ENCODE measurements around the gene ARFGAP2. TPM values are rescaled to one million over a fixed set of nuclear protein-coding genes. Genes with fewer than 3 reads are reported as not detected.

Gene ARFGAP2
- polyA plus RNA-seq, 1 experiment = 58.1 TPM

DNA sequence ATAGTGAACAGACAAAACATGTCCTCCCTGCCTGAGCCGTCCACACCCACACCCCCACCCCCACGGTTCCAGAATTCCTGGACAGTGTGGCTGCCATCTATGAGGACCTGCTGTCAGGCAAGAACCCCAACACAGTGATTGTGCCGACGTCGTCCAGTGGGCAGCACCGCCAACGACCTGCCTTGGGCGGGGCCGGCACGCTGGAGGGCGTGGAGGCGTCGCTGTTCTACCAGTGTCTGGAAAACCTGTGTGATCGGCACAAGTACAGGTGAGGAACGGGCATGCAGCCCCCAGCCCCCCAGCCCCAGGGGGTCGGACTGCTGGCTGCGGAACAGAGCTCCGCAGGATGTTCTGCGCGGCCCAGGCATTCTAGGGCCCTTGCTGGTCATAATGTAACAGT, 19.7 kb downstream of the ARFGAP2 start:
- ChIA-PET POLR2A (no interaction called here), CTCF (interaction anchor here (0.6 kb wide), 1 partner anchor 269 kb away, joined by 3 read pairs; no protein-coding TSS in a partner anchor)
- Histone ChIP-seq H3K4me3 (ENCODE audit: low read depth, low read length) (no peak overlapping the region), H3K36me3 (ENCODE audit: control insufficient read depth, insufficient read depth, low read length) (no peaks in the 10 kb centered on the region; the same call in none of the 2 replicates), H3K27me3 (ENCODE audit: control insufficient read depth, insufficient read depth, low read length) (no peaks in the 10 kb centered on the region)
- DNase-seq (ENCODE audit: low read depth) = no peak
- TF ChIP-seq, protein P1, sequence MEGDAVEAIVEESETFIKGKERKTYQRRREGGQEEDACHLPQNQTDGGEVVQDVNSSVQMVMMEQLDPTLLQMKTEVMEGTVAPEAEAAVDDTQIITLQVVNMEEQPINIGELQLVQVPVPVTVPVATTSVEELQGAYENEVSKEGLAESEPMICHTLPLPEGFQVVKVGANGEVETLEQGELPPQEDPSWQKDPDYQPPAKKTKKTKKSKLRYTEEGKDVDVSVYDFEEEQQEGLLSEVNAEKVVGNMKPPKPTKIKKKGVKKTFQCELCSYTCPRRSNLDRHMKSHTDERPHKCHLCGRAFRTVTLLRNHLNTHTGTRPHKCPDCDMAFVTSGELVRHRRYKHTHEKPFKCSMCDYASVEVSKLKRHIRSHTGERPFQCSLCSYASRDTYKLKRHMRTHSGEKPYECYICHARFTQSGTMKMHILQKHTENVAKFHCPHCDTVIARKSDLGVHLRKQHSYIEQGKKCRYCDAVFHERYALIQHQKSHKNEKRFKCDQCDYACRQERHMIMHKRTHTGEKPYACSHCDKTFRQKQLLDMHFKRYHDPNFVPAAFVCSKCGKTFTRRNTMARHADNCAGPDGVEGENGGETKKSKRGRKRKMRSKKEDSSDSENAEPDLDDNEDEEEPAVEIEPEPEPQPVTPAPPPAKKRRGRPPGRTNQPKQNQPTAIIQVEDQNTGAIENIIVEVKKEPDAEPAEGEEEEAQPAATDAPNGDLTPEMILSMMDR (IDR thresholded peaks at IDR 0.05; ENCODE audit: insufficient read depth, low read depth, low read length) = no peak

DNA sequence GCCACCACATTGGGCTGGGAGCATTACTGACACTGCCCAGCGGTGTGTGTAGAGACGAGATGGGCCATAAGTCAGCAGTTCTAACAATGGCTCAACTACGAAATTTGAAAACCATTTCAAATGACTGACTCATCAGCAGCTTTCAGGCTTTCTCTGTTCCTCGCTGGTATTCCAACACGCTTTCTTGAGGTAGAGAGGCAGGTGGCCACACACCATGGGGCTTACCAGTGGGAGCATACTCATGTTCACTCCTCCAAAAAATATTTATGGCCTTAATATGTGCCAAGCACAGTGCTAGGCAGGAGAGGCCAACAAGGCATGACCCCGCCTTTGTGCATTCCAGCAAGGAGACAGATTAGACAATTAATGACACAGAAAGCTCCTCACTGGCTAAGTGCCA, 20.3 kb downstream of the ARFGAP2 start:
- POLR2A ChIA-PET = no interaction called here
- H3K36me3 ChIP-seq (ENCODE audit: control insufficient read depth, insufficient read depth, low read length) = no peaks in the 10 kb centered on the region; the same call in none of the 2 replicates

DNA sequence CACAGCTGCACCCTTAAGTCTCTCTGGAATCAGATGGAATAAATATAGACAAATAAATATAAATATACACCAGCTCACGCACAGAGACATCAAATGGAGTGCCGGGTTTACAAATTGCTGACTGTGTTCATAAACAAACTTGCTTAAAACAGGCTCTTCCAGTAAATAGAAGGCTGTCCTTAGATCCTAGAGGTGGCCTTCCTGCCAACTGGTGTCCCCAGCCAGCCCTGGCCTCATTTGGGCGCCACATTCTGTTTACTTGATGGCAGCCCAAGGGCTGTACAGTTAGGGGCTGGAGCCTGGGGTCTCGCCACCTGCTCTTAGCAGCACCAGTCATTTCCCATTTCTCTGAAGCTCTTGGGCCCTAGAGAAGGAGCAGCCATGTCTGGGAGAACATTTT, 20.8 kb downstream of the ARFGAP2 start:
- TF ChIP-seq, protein P1 (IDR thresholded peaks at IDR 0.05; ENCODE audit: insufficient read depth, low read depth, low read length) = no peak
- CTCF ChIA-PET = interaction anchor here (0.9 to 3.9 kb wide), 6 partner anchors 7 to 269 kb away, joined by 3 to 24 read pairs (median 6); no protein-coding TSS in a partner anchor
- no peaks in the 10 kb centered on the region for H3K27me3 ChIP-seq (ENCODE audit: control insufficient read depth, insufficient read depth, low read length)
- POLR2A ChIA-PET = no interaction called here
- H3K4me3 ChIP-seq (ENCODE audit: low read depth, low read length) = no peak overlapping the region
- H3K36me3 ChIP-seq (ENCODE audit: control insufficient read depth, insufficient read depth, low read length) = no peaks in the 10 kb centered on the region; the same call in none of the 2 replicates
- DNase-seq (ENCODE audit: low read depth) = no peak

More for the DNA sequence above, 20.3 kb downstream of the ARFGAP2 start:
- TF ChIP-seq, protein P1 (IDR thresholded peaks at IDR 0.05; ENCODE audit: insufficient read depth, low read depth, low read length) = no peak
- Histone ChIP-seq H3K27me3 (ENCODE audit: control insufficient read depth, insufficient read depth, low read length) (no peaks in the 10 kb centered on the region), H3K4me3 (ENCODE audit: low read depth, low read length) (no peak overlapping the region)
- no peak for DNase-seq (ENCODE audit: low read depth)
- CTCF ChIA-PET = interaction anchor here (0.6 to 1.9 kb wide), 4 partner anchors 237 to 269 kb away, joined by 3 to 7 read pairs (median 4); no protein-coding TSS in a partner anchor

DNA sequence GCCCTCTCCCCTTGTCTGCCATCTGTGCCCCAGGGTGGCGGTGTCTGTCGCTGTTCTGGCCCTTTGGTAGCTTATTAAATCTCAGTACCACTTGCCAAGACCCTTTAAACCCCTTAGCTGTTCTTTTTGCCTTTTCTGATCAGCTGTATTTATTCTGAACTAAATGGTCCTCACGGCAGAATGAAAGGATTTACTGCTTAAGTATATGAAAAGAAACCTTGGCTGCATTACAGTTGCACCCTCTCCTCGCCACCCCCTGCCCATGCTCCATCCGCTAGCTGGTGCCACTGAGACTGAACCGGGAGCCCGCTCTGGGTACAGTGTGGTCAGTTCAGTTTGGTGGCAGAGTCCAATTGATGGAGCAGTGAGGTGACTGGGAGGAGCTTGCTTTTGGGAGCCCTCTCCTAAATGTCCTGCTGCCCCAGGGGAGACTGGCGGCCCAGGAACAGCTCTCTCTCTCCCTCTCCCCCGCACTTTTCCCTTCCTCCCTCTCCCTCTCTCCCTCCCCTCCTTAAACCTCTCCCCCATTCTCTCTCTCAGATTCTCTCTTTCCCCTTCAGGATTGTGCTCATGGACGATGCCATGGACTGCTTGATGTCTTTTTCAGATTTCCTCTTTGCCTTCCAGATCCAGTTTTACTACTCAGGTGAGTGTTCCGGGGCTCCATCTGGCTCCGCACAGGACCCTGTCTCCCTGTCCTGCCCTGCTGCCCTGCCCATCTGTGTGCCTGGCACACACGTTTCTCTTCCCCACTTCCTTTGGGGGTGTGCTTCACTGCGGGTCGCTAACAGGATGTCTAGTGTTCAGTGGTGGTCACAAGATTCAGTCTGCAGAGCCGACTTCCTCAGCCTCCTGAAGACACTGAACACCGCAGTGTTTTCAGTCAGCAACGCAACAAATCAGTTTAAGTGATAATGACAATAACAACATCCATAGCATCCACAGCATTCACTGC, 21.8 kb downstream of the ARFGAP2 start:
- no peak for DNase-seq (ENCODE audit: low read depth)
- Histone ChIP-seq H3K36me3 (ENCODE audit: control insufficient read depth, insufficient read depth, low read length) (no peaks in the 10 kb centered on the region; the same call in none of the 2 replicates), H3K27me3 (ENCODE audit: control insufficient read depth, insufficient read depth, low read length) (no peaks in the 10 kb centered on the region), H3K4me3 (ENCODE audit: low read depth, low read length) (no peak overlapping the region)
- TF ChIP-seq, protein P1 (IDR thresholded peaks at IDR 0.05; ENCODE audit: insufficient read depth, low read depth, low read length) = no peak
- ChIA-PET CTCF (interaction anchor here (1.0 to 3.9 kb wide), 10 partner anchors 8 to 269 kb away, joined by 3 to 65 read pairs (median 6); no protein-coding TSS in a partner anchor), POLR2A (no interaction called here)

All from BJ (cell line).